Liver (tissue), 9 donors: ENCODE data around the gene NLGN1. TPM values are rescaled to one million over a fixed set of nuclear protein-coding genes. Genes with fewer than 3 reads are reported as not detected.

Experiments
- DNase-seq: peaks from one replicate; pipeline ENCODE4 v3.0.0-alpha.2; 2017; ENCODE audit warnings: low spot score
- H3K27ac ChIP-seq, 2 donors: one replicate each; pipeline ENCODE4 v1.7.0; 2013; ENCODE audit warnings: inconsistent platforms in 2 of 2, low read length in 2 of 2, control low read depth in 1 of 2, low read depth in 1 of 2, mild to moderate bottlenecking in 1 of 2
- H3K27me3 ChIP-seq, 4 donors: one replicate each; pipeline versions ENCODE4 v1.6.1 to v1.7.0; 2013; ENCODE audit warnings: low read length in 3 of 4, inconsistent platforms in 1 of 4, mild to moderate bottlenecking in 1 of 4, moderate library complexity in 1 of 4; ENCODE audit not compliant: control insufficient read depth in 4 of 4, insufficient read depth in 4 of 4
- H3K36me3 ChIP-seq, 4 donors: one replicate each; pipeline versions ENCODE4 v1.6.1 to v1.7.0; 2013; ENCODE audit warnings: low read length in 3 of 4, mild to moderate bottlenecking in 3 of 4, low read depth in 1 of 4, moderate library complexity in 1 of 4; ENCODE audit not compliant: control insufficient read depth in 4 of 4, insufficient read depth in 3 of 4
- H3K4me1 ChIP-seq, 4 donors: one replicate each; pipeline versions ENCODE4 v1.6.1 to v1.7.0; 2013; ENCODE audit warnings: low read length in 3 of 4, mild to moderate bottlenecking in 3 of 4, moderate library complexity in 1 of 4; ENCODE audit not compliant: control insufficient read depth in 4 of 4, insufficient read depth in 4 of 4
- H3K4me3 ChIP-seq, 3 donors: one replicate each; pipeline versions ENCODE4 v1.6.1 to v1.7.0; 2013; ENCODE audit warnings: low read length in 3 of 3, control low read depth in 1 of 3, low read depth in 1 of 3, mild to moderate bottlenecking in 1 of 3
- H3K9ac ChIP-seq, 2 donors: one replicate each; pipeline ENCODE4 v1.7.0; 2013; ENCODE audit warnings: low read length in 2 of 2, mild to moderate bottlenecking in 2 of 2, moderate library complexity in 2 of 2, control low read depth in 1 of 2, low read depth in 1 of 2
- H3K9me3 ChIP-seq, 4 donors: one replicate each; pipeline versions ENCODE4 v1.6.1 to v1.7.0; 2013; ENCODE audit warnings: low read length in 3 of 4; ENCODE audit not compliant: control insufficient read depth in 4 of 4
- ATF3 ChIP-seq: IDR thresholded peaks from 2 replicates; pipeline ENCODE4 v1.6.1; 2016; ENCODE audit warnings: antibody characterized with exemption
- CTCF ChIP-seq: fragments of 150-350 bp; IDR thresholded peaks from 2 replicates; pipeline ENCODE4 v1.5.1; 2017; ENCODE audit warnings: improper control_type of control experiment, low read depth, low read length; ENCODE audit not compliant: missing input control
- EGR1 ChIP-seq, 2 donors: IDR thresholded peaks; 2 replicates each; pipeline ENCODE4 v1.6.1; 2016 to 2018; ENCODE audit warnings: antibody characterized with exemption in 2 of 2, low read depth in 2 of 2
- FOXA2 ChIP-seq: IDR thresholded peaks from 2 replicates; pipeline ENCODE4 v1.6.1; 2016; ENCODE audit warnings: antibody characterized with exemption
- HNF4A ChIP-seq, 2 donors: conservative IDR thresholded peaks; 2 replicates each; pipeline ENCODE4 v1.6.1; 2016; ENCODE audit warnings: antibody characterized with exemption in 2 of 2, mild to moderate bottlenecking in 2 of 2
- HNF4G ChIP-seq: IDR thresholded peaks from 2 replicates; pipeline ENCODE4 v1.6.1; 2016; ENCODE audit warnings: antibody characterized with exemption
- JUND ChIP-seq, 2 donors: IDR thresholded peaks; 2 replicates each; pipeline ENCODE4 v1.6.1; 2016; ENCODE audit warnings: antibody characterized with exemption in 2 of 2
- MAX ChIP-seq: IDR thresholded peaks from 2 replicates; pipeline ENCODE4 v1.6.1; 2016; ENCODE audit warnings: antibody characterized with exemption
- NR2F2 ChIP-seq: IDR thresholded peaks from 2 replicates; pipeline ENCODE4 v1.6.1; 2016; ENCODE audit warnings: antibody characterized with exemption
- RAD21 ChIP-seq, 2 donors: IDR thresholded peaks; 2 replicates each; pipeline ENCODE4 v1.6.1; 2016; ENCODE audit warnings: antibody characterized with exemption in 2 of 2, mild to moderate bottlenecking in 2 of 2
- REST ChIP-seq: IDR thresholded peaks from 2 replicates; pipeline ENCODE4 v1.6.1; 2016; ENCODE audit warnings: antibody characterized with exemption, mild to moderate bottlenecking
- SP1 ChIP-seq: IDR thresholded peaks from 2 replicates; pipeline ENCODE4 v1.6.1; 2018; ENCODE audit warnings: antibody characterized with exemption, mild to moderate bottlenecking
- TAF1 ChIP-seq: conservative IDR thresholded peaks from 2 replicates; pipeline ENCODE4 v1.6.1; 2016; ENCODE audit warnings: antibody characterized with exemption, mild to moderate bottlenecking
- ZBTB33 ChIP-seq: IDR thresholded peaks from 2 replicates; pipeline ENCODE4 v1.6.1; 2016; ENCODE audit warnings: antibody characterized with exemption
- WGBS: extraction: QIAGEN DNeasy Blood & Tissue Kit; methylation state at CpG from one replicate; pipeline ENCODE4 v1.1.7; 2013; 5-methylcytosine and 5-hydroxymethylcytosine counted together
- polyA plus RNA-seq, 2 donors: library from polyadenylated mRNA; stranded (reverse) in 1 of 2; unstranded in 1 of 2; fragments of 200-250 nt in 1 of 2; fragments of >200 nt in 1 of 2; fragmentation: Nextera tagmentation in 1 of 2; extraction: Ambion mirVana in 1 of 2; gene quantifications; one replicate each; pipeline versions ENCODE4 v1.2.1 to v1.2.3, GENCODE V29; 2013 to 2015
- total RNA-seq, 2 donors: library from RNA; depleted of rRNA; stranded (reverse); fragments of >200 nt; gene quantifications; one replicate each; pipeline ENCODE4 v1.2.3, GENCODE V29; 2014
- donor health status: healthy.
- donor health status: healthy.
- donor health status: healthy.
- donor health status: healthy.
- donor health status: healthy.

Gene NLGN1
- total and polyA plus RNA-seq, 4 donors: 0.02 to 0.67 (median 0.37) TPM; not detected in 1

- Histone ChIP-seq H3K9me3 (no peaks in the 10 kb centered on the region), H3K36me3 (no peaks in the 10 kb centered on the region), H3K27ac (no peak overlapping the region), H3K27me3 (no peaks in the 10 kb centered on the region), H3K4me1 (no peaks in the 10 kb centered on the region), H3K4me3 (no peak overlapping the region), H3K9ac (no peak overlapping the region)
- TF ChIP-seq ATF3: no peak
- no peak for TF ChIP-seq HNF4A (conservative IDR thresholded peaks at IDR 0.05)
- no peak for TF ChIP-seq CTCF
- TF ChIP-seq MAX: no peak
- DNase-seq: no peak
- WGBS: 83% methylated on average over 1 of the region's 1 CpG
Measured at GRCh38 chr3:174153871-174154270, 756.3 kb downstream of the NLGN1 start.

- Histone ChIP-seq H3K27ac (no peak overlapping the region), H3K4me1 (no peaks in the 10 kb centered on the region), H3K27me3 (no peaks in the 10 kb centered on the region), H3K9ac (no peak overlapping the region), H3K4me3 (no peak overlapping the region), H3K36me3 (no peaks in the 10 kb centered on the region), H3K9me3 (no peaks in the 10 kb centered on the region)
- TF ChIP-seq SP1: no peak
- TF ChIP-seq ZBTB33: no peak
- no peak for TF ChIP-seq CTCF
- no peak for TF ChIP-seq FOXA2
- no peak for TF ChIP-seq RAD21 (IDR thresholded peaks at IDR 0.05)
- TF ChIP-seq HNF4A (conservative IDR thresholded peaks at IDR 0.05): no peak
- DNase-seq: no peak
- WGBS: 74% methylated on average over 7 of the region's 7 CpGs
Measured at GRCh38 chr3:174156200-174156599, 758.7 kb downstream of the NLGN1 start.

- H3K27me3 ChIP-seq: no peaks in the 10 kb centered on the region
- H3K4me3 ChIP-seq: no peak overlapping the region
- H3K9ac ChIP-seq: no peak overlapping the region
- WGBS: 77% methylated on average over 1 of the region's 1 CpG
- H3K9me3 ChIP-seq: peaks cover 0 to 2% (median under 1%) of the 10 kb centered on the region in 4 donors
- H3K4me1 ChIP-seq: no peaks in the 10 kb centered on the region
- DNase-seq: no peak
- no peaks in the 10 kb centered on the region for H3K36me3 ChIP-seq
- H3K27ac ChIP-seq: no peak overlapping the region
- no peak for TF ChIP-seq EGR1 (IDR thresholded peaks at IDR 0.05; ENCODE audit: low read depth in 2 of 2)
- no peak for TF ChIP-seq CTCF
- no peak for TF ChIP-seq SP1
- no peak for TF ChIP-seq HNF4A (conservative IDR thresholded peaks at IDR 0.05)
- TF ChIP-seq ATF3: no peak
- no peak for TF ChIP-seq REST
- no peak for TF ChIP-seq TAF1
- TF ChIP-seq NR2F2: no peak
- TF ChIP-seq HNF4G: no peak
- TF ChIP-seq JUND (IDR thresholded peaks at IDR 0.05): no peak
Measured at GRCh38 chr3:174158674-174159073, 761.1 kb downstream of the NLGN1 start.
